IMR-90 (cell line): ENCODE results near the gene MAP2K6.

Source experiments
- CTCF ChIP-seq: conservative IDR thresholded peaks from 2 replicates; pipeline ENCODE4 v1.5.1; 2012; ENCODE audit warnings: mild to moderate bottlenecking, low read depth, low read length, improper control_type of control experiment
- ELK1 ChIP-seq: fragments of 150-350 bp; IDR thresholded peaks from 2 replicates; pipeline ENCODE4 v1.6.1; 2016; ENCODE audit warnings: low read depth, mild to moderate bottlenecking, low read length, moderate library complexity, borderline replicate concordance
- POLR2A ChIP-seq: IDR thresholded peaks from 2 replicates; pipeline ENCODE4 v1.6.1; 2012; ENCODE audit warnings: mild to moderate bottlenecking, low read depth, low read length
- RFX5 ChIP-seq: IDR thresholded peaks from 2 replicates; pipeline ENCODE4 v1.8.0; 2012; ENCODE audit warnings: low read depth, mild to moderate bottlenecking, low read length, moderate library complexity

GRCh38 chr17:69470702-69471101, 56.2 kb downstream of the MAP2K6 start:
- TF ChIP-seq RFX5: no peak
- no peak for TF ChIP-seq CTCF
- TF ChIP-seq POLR2A: no peak
- no peak for TF ChIP-seq ELK1
